AG04450 (cell line): Measurements from ENCODE around the gene FGF14. TPM values are rescaled to one million over a fixed set of nuclear protein-coding genes. Genes with fewer than 3 reads are reported as not detected.

Experiments
- CTCF ChIA-PET: fragments of 300-600, 350-600 bp; formaldehyde crosslinking; extraction: SDS; loops from one replicate; lab custom pipeline; 2022; ENCODE audit warnings: antibody characterized with exemption, inconsistent platforms; lab: Charles Lee
- POLR2A ChIA-PET: fragments of 350-600 bp; formaldehyde crosslinking; extraction: SDS; loops from one replicate; lab custom pipeline; 2021; ENCODE audit warnings: antibody characterized with exemption, inconsistent platforms; lab: Yijun Ruan, JAX
- DNase-seq: peaks from one replicate; pipeline ENCODE4 v3.0.0-alpha.2; 2011; ENCODE audit warnings: low read depth, low spot score
- H3K27ac ChIP-seq: one replicate; pipeline ENCODE4 v1.5.1; 2012; ENCODE audit warnings: low read depth, low read length, control low read depth
- H3K27me3 ChIP-seq: one replicate; pipeline ENCODE4 v1.6.0; 2012; ENCODE audit warnings: low read length; ENCODE audit not compliant: control insufficient read depth, insufficient read depth
- H3K4me3 ChIP-seq: 2 replicates; pipeline ENCODE4 v1.5.1; 2011; ENCODE audit warnings: mild to moderate bottlenecking, low read depth, low read length, control low read depth
- H3K9me3 ChIP-seq: 2 replicates; pipeline ENCODE4 v1.5.1; 2012; ENCODE audit warnings: low read length; ENCODE audit not compliant: control insufficient read depth, insufficient read depth
- polyA plus RNA-seq: library from polyadenylated mRNA; depleted of rRNA; stranded (reverse); fragments of >200 nt; gene quantifications from 2 replicates; pipeline ENCODE4 v1.2.3, GENCODE V29; 2011
- TF ChIP-seq, protein P1 (sequence below): IDR thresholded peaks from 2 replicates; pipeline ENCODE4 v1.5.1; 2011; ENCODE audit warnings: low read depth, low read length, control low read depth, inconsistent platforms

Gene FGF14
- polyA plus RNA-seq, 1 experiment = 0.01 TPM

DNA sequence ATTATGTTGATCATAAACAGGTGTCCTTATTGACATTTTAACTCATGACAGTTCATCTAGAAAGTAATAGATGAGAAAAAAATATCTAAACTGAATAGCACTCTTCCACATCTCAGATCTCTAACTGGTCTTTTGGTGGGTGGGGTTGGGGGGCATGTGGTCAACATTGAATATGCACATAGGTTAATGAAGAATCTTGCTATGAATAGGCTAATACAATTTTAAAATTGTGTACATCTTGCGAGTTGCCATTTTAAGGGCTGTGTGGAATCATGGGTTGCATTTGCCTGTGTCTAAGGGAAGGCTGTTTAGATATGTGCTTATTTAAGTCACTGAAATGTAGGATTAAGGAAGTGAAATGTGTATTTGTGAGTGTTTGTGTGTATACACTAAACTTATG lies 603.4 kb downstream of the FGF14 start:
- no peak overlapping the region for H3K27ac ChIP-seq
- H3K9me3 ChIP-seq = no peaks in the 10 kb centered on the region
- TF ChIP-seq, protein P1, sequence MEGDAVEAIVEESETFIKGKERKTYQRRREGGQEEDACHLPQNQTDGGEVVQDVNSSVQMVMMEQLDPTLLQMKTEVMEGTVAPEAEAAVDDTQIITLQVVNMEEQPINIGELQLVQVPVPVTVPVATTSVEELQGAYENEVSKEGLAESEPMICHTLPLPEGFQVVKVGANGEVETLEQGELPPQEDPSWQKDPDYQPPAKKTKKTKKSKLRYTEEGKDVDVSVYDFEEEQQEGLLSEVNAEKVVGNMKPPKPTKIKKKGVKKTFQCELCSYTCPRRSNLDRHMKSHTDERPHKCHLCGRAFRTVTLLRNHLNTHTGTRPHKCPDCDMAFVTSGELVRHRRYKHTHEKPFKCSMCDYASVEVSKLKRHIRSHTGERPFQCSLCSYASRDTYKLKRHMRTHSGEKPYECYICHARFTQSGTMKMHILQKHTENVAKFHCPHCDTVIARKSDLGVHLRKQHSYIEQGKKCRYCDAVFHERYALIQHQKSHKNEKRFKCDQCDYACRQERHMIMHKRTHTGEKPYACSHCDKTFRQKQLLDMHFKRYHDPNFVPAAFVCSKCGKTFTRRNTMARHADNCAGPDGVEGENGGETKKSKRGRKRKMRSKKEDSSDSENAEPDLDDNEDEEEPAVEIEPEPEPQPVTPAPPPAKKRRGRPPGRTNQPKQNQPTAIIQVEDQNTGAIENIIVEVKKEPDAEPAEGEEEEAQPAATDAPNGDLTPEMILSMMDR = no peak
- POLR2A ChIA-PET = no interaction called here
- CTCF ChIA-PET = interaction anchor here (0.7 kb wide), 1 partner anchor 293 kb away, joined by 3 read pairs; no protein-coding TSS in a partner anchor
- no peaks in the 10 kb centered on the region for H3K27me3 ChIP-seq
- H3K4me3 ChIP-seq = no peak overlapping the region
- DNase-seq = no peak

- no peak for DNase-seq
- H3K27me3 ChIP-seq = no peaks in the 10 kb centered on the region
- TF ChIP-seq, protein P1 = no peak
- no peak overlapping the region for H3K27ac ChIP-seq
- ChIA-PET CTCF (no interaction called here), POLR2A (no interaction called here)
- no peak overlapping the region for H3K4me3 ChIP-seq
- no peaks in the 10 kb centered on the region for H3K9me3 ChIP-seq
Observed at GRCh38 chr13:101795460-101795859, 606.4 kb downstream of the FGF14 start.

DNA sequence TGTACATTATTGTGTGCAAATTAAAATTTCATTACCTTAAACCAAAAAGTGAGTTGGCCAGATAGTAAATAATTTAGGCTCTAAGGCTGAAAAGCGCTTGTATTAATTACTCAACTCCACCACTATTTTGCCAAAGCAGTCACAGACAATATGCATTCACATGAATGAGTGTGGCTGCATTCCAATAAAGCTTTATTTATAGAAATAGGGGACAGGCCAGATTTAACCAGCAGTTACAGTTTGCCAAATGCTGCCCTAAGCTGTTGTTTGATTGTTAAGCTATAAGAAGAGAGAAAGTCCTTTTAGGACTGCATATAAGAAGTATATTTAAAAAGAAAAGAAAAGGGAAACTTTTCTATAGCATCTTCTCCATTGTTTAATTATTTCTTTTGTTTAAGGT lies 606.8 kb downstream of the FGF14 start:
- ChIA-PET POLR2A (no interaction called here), CTCF (no interaction called here)
- Histone ChIP-seq H3K9me3 (no peaks in the 10 kb centered on the region), H3K27me3 (no peaks in the 10 kb centered on the region), H3K27ac (no peak overlapping the region), H3K4me3 (no peak overlapping the region)
- DNase-seq = no peak
- TF ChIP-seq, protein P1 = no peak

GRCh38 chr13:101792189-101792588 lies 609.7 kb downstream of the FGF14 start:
- Histone ChIP-seq H3K27me3 (no peaks in the 10 kb centered on the region), H3K4me3 (no peak overlapping the region), H3K9me3 (no peaks in the 10 kb centered on the region), H3K27ac (no peak overlapping the region)
- CTCF ChIA-PET = no interaction called here
- POLR2A ChIA-PET = no interaction called here
- TF ChIP-seq, protein P1 = no peak
- no peak for DNase-seq

DNA sequence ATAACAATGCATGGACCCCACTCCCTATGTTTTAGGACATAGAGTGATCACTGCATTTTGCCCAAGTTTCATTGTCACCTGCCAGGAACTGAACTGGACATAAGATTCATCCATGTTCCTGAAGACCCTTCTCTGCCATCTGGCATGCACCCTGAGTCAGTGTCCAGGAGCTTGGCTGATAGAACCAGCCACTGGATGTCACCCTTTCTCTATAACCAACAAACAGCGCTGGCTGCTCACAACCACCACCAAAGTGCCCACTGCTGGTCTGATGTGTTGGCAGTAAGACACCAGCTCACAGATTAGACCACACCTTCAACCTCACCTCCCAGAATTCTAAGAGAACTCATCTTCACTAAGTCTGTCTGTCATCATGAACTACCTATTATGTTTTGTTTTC lies 616.0 kb downstream of the FGF14 start:
- POLR2A ChIA-PET = interaction anchor here (0.6 kb wide), 1 partner anchor 1183 kb away, joined by 5 read pairs; no protein-coding TSS in a partner anchor
- Histone ChIP-seq H3K4me3 (no peak overlapping the region), H3K9me3 (no peaks in the 10 kb centered on the region), H3K27ac (no peak overlapping the region), H3K27me3 (no peaks in the 10 kb centered on the region)
- no peak for DNase-seq
- CTCF ChIA-PET = interaction anchor here (0.7 to 1.9 kb wide), 2 partner anchors 134 to 770 kb away, joined by 3 to 7 read pairs; no protein-coding TSS in a partner anchor
- TF ChIP-seq, protein P1 = no peak
